SIG-M5 (cell line): ENCODE results near the gene TMEM204.

Experiments used
- DNase-seq: peaks from one replicate; lab custom pipeline; 2025; lab: John Stamatoyannopoulos, UW

Gene TMEM204

GRCh38 chr16:1499756-1500464, 33.6 kb upstream of the TMEM204 start:
- DNase-seq: no peak

GRCh38 chr16:1500465-1501150, 32.9 kb upstream of the TMEM204 start:
- no peak for DNase-seq

GRCh38 chr16:1501630-1502029, 31.8 kb upstream of the TMEM204 start:
- no peak for DNase-seq

- DNase-seq: no peak
These were observed 31.1 kb upstream of the TMEM204 start for GRCh38 chr16:1502092-1503004.

GRCh38 chr16:1503110-1503955, 30.1 kb upstream of the TMEM204 start:
- DNase-seq: no peak

GRCh38 chr16:1505073-1505844, 28.2 kb upstream of the TMEM204 start:
- DNase-seq: no peak

- DNase-seq: no peak
These were observed 27.6 kb upstream of the TMEM204 start for GRCh38 chr16:1505912-1506311.

- DNase-seq: no peak
These were observed 26.8 kb upstream of the TMEM204 start for GRCh38 chr16:1506494-1507213.

GRCh38 chr16:1508494-1509187, 24.8 kb upstream of the TMEM204 start:
- DNase-seq: no peak

GRCh38 chr16:1509307-1510221, 23.9 kb upstream of the TMEM204 start:
- DNase-seq: no peak

- no peak for DNase-seq
These were observed 23.2 kb upstream of the TMEM204 start for GRCh38 chr16:1510272-1510671.

- no peak for DNase-seq
These were observed 22.5 kb upstream of the TMEM204 start for GRCh38 chr16:1510941-1511351.

GRCh38 chr16:1511662-1512569, 21.6 kb upstream of the TMEM204 start:
- DNase-seq: no peak

- no peak for DNase-seq
These were observed 20.7 kb upstream of the TMEM204 start for GRCh38 chr16:1512774-1513173.

- DNase-seq: no peak
These were observed 19.0 kb upstream of the TMEM204 start for GRCh38 chr16:1514507-1514906.

GRCh38 chr16:1518626-1519135, 14.8 kb upstream of the TMEM204 start:
- no peak for DNase-seq

- DNase-seq: no peak
These were observed 13.6 kb upstream of the TMEM204 start for GRCh38 chr16:1519831-1520230.
